GOT3 (cell line): ENCODE measurements around the gene TMEM239.
"Not testable (repeated sequence)": the region's sequence is repeated elsewhere in the genome, so short reads cannot be mapped to it uniquely, and the experiment has no call there.

Source experiments
- DNase-seq: peaks from one replicate; lab custom pipeline; 2025; ENCODE audit warnings: mixed read lengths; lab: John Stamatoyannopoulos, UW

Gene TMEM239

GRCh38 chr20:2816030-2816582, at the start of gene TMEM239:
TMEM239 (plus strand) TSS chr20:2816364; CDS start chr20:2816555, 191 bp downstream.
- no peak for DNase-seq

GRCh38 chr20:2767768-2768631, 48.2 kb upstream of the TMEM239 start:
- DNase-seq, result no peak

- no peak for DNase-seq
Measured at GRCh38 chr20:2768632-2769015, 47.5 kb upstream of the TMEM239 start.

- not testable (repeated sequence) for DNase-seq
Measured at GRCh38 chr20:2770091-2770490, 46.1 kb upstream of the TMEM239 start.

GRCh38 chr20:2771631-2772080, 44.5 kb upstream of the TMEM239 start:
- DNase-seq, result no peak

GRCh38 chr20:2773812-2774211, 42.4 kb upstream of the TMEM239 start:
- DNase-seq, result no peak

- DNase-seq, result no peak
Measured at GRCh38 chr20:2775139-2775538, 41.0 kb upstream of the TMEM239 start.

GRCh38 chr20:2778602-2779321, 37.4 kb upstream of the TMEM239 start:
- no peak for DNase-seq

GRCh38 chr20:2780948-2781347, 35.2 kb upstream of the TMEM239 start:
- no peak for DNase-seq

- no peak for DNase-seq
Measured at GRCh38 chr20:2783908-2784566, 32.1 kb upstream of the TMEM239 start.

- no peak for DNase-seq
Measured at GRCh38 chr20:2793471-2793870, 22.7 kb upstream of the TMEM239 start.

GRCh38 chr20:2794202-2794748, 21.9 kb upstream of the TMEM239 start:
- no peak for DNase-seq

- DNase-seq, result no peak
Measured at GRCh38 chr20:2794866-2795447, 21.2 kb upstream of the TMEM239 start.

- DNase-seq, result no peak
Measured at GRCh38 chr20:2795451-2795850, 20.7 kb upstream of the TMEM239 start.

- no peak for DNase-seq
Measured at GRCh38 chr20:2796011-2796660, 20.0 kb upstream of the TMEM239 start.

- DNase-seq, result no peak
Measured at GRCh38 chr20:2797136-2797983, 18.8 kb upstream of the TMEM239 start.

- DNase-seq, result no peak
Measured at GRCh38 chr20:2798095-2798805, 17.9 kb upstream of the TMEM239 start.

GRCh38 chr20:2798814-2799213, 17.4 kb upstream of the TMEM239 start:
- DNase-seq, result no peak

- no peak for DNase-seq
Measured at GRCh38 chr20:2799271-2799670, 16.9 kb upstream of the TMEM239 start.
